HG03095 (cell line): ENCODE results near the gene SSC4D.
"Not testable (repeated sequence)": the region's sequence is repeated elsewhere in the genome, so short reads cannot be mapped to it uniquely, and the experiment has no call there.

Source experiments
- ATAC-seq: cut with Tn5 transposase; IDR thresholded peaks from one replicate; pipeline ENCODE4 v1.9.1; 2021; ENCODE audit warnings: moderate library complexity; ENCODE audit not compliant: unreplicated experiment

The SSC4D gene

DNA sequence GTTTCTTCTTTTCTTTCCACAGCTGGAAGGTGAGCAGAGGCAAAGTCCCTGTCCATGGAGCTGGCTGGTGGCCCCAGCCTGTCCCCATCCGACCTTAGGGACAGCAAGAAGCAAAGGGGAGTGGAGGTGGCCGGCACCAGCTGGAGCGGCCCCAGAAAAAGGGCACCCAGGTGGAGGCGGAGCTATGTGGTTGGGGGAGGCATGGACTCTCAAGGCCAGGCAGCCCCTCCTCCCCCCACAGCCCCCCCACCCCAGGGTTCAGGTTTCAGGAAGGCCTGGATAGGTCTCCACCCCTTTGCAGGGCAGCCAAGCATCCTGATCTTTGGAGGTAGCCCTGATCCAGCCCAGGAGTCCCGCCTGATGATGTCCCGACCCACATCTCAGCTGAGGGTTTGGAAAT is at the start of gene SSC4D:
Gene SSC4D (minus strand): TSS at position 161 of the 400 bp plus-strand sequence. CDS start 5,258 bp downstream, outside the sequence.
- ATAC-seq: no peak

DNA sequence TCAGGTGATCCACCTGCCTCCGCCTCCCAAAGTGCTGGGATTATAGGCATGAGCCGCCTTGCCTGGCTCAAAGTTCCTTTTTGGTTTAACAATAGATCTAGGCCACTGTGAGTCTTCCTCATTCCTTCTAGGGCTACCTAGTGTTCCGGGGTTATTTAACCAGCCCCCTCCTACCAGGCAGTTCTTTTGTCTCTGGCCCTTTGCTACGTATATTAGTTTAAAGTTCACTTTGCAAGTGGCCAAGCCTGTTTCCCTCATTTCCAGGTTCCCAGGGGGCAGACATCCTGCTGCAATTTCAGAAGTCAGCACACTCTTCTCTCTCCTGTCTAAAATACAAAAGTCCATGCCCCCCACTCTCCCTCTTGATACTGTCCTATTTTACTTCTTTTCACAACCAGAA is 49.0 kb upstream of the SSC4D start:
- ATAC-seq: not testable (repeated sequence)

GRCh38 chr7:76457017-76457416 is 47.5 kb upstream of the SSC4D start:
- ATAC-seq: not testable (repeated sequence)

DNA sequence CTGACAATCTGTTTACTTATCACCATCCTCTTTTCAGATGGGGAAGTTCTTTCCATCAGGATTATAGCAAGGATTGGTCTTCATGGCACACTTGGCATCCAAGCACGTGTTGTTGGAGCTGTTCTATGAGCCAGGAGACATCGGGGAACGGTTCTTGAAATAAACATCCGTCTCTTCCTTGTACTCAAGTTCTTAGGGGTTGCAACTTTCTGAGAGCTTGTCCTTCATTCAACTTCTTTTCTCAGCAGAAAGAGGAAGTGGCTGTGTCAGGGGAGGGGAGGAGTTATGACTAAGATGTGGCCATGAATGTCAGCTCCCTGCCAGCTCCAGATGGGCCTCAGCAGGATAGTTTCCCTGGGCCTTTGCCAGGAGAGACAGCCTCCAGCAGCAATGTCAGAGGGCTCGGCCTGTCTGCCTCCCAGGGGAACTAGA is 36.1 kb upstream of the SSC4D start:
- peak; percentile 80 for ATAC-seq

DNA sequence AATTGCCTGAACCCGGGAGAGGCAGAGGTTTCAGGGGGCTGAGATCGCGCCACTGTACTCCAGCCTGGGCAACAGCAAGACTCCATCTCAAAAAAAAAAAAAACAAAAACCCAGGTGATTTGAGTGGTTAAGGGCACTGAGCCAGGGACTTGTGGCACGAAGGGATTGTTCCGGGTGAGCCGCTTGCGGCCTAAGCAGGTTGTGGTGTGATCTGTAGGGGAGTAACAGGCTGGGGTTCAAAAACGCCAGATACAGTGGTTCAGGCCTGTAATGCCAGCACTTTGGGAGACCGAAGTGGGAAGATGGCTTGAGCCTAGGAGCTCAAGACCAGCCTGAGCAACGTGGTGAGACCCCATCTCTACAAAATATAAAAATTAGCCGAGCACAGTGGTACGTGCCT is 34.3 kb upstream of the SSC4D start:
- not testable (repeated sequence) for ATAC-seq

DNA sequence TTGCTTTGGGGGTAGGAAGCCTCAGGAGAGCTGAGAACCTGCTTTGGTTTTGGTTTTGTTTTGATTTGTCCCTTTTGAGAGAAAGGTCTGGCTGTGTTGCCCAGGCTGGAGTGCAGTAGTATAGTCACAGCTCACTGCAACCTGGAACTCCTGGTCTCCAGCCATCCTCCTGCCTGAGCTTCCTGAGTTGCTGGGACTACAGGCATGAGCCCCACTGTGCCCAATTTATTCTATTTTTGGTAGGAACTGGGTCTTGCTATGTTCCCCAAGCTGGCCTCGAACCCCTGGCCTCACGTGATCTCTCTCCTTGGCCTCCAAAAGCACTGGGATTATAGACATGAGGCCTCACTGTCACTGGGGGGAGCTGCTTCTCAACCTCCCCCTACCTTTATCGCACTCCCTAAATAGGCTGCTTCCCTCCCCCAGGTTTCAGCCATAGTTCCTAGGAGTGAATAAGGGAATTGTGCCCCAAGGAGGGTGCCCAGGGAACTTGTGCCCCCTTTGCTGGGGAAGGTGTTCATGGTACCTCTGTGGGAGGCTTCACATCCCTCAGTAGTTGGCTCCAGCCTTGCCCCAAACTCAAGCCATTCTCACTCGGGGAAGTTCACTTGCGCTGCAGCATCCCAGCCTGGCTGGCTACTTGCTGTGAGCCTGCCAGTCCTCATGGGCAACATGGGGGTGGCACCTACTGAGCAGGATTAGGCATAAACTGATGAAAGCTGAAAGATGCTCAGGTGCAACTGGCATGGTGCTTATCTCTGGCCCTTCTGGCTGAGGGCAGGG is 33.4 kb upstream of the SSC4D start:
- ATAC-seq: not testable (repeated sequence)

GRCh38 chr7:76441792-76442191 is 32.3 kb upstream of the SSC4D start:
- peak; percentile 43 for ATAC-seq

DNA sequence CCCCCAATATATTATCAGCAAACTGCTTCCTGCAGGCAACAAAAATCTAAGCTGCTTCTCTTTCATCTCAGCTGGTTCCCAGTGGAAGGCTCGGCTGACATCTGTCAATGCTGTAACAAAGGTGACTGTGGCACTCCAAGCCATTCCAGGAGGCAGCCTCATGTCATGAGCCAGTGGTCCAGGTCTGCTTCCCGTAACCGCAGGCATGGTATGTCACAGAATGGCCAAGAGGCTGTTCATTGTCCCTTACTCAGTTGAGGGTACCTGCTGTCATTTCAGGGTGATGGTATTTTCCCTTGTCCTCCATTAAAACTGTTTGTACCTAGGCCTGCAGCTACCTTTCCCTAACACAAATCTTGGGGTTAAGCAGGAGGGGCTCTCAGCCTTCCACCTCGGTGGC is 30.9 kb upstream of the SSC4D start:
- ATAC-seq: not testable (repeated sequence)

- not testable (repeated sequence) for ATAC-seq
Observed at GRCh38 chr7:76439120-76439888, 29.8 kb upstream of the SSC4D start.

DNA sequence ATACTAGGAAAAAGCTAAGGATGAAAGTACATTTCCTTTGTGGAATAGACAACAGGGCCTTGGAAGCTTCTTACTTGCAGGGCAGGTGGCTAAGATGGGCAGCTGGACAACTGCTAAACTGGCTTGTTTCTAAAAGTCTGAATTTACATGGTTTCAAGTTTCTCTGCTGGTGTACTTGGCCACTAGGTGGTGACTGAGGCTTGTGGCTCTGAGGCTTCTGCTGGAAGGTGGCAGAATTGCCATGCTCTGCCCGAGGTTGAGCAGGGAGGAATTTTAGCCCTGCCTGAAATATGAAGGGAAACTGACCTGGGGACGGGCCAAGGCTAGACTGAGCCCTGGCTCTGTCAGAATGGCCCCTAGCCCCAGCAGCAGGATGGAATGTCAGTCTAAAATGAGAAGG is 28.4 kb upstream of the SSC4D start:
- ATAC-seq: peak; percentile 44

GRCh38 chr7:76430836-76431235 is 21.3 kb upstream of the SSC4D start:
- ATAC-seq: no peak

DNA sequence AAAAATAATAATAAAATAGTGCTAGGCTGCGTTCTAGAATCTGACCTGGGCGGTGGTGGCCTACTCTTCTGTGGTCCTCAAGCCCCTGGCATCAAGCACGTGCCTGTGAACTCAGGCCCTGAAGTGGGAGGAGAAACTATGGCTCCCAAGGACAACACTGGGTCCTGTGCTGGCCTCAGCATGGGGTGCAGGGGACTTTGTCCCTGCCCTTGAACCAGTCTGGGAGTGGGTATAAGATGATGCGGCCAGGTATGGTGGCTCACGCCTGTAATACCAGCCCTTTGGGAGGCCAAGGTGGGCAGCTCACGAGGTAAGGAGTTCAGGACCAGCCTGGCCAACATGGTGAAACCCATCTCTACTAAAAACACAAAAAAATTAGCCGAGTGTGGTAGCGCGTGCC is 20.7 kb upstream of the SSC4D start:
- ATAC-seq: no peak

DNA sequence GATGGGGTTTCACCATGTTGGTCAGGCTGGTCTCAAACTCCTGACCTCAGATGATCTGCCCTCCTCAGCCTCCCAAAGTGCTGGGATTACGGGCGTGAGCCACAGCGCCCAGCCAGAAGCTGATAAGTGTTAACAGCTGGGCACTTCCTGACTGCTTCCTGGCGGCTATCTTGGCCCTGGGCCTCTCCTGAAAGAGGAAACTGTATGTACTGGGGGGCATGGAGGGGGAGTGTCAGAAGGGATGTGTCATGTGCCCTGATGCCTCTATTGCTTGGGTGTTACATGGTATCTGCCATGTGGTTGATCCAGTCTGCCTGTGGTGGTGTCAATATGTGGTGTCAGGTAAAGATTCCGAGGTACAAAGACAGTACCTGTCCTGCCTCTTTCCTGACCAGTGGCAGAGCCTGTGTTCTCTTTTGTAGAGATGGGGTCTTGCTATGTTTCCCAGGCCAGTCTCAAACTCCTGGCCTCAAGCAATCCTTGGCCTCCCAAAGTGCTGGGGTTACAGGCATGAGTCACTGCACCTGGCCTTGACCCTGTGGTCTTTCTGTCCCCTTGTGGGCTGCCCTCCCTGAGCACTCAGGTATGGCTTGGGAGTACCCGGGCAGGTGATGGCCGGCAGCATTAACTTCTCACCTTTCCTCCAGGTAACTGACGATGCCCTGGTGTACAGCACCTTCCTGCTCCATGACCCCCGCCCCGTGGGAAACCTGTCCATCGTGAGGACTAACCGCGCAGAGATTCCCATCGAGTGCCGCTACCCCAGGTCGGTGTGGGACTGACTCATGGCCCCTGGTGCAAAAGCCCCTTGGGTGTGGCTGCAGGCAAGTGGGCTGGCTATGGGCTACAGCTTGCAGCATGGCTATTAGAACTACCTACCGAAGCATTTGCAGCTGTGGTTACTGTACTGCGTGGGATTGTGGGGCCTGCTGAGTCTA is 19.6 kb upstream of the SSC4D start:
- no peak for ATAC-seq

GRCh38 chr7:76428149-76428823 is 18.8 kb upstream of the SSC4D start:
- ATAC-seq: no peak

GRCh38 chr7:76427635-76428034 is 18.1 kb upstream of the SSC4D start:
- no peak for ATAC-seq

- ATAC-seq: no peak
Observed at GRCh38 chr7:76426246-76426645, 16.7 kb upstream of the SSC4D start.

DNA sequence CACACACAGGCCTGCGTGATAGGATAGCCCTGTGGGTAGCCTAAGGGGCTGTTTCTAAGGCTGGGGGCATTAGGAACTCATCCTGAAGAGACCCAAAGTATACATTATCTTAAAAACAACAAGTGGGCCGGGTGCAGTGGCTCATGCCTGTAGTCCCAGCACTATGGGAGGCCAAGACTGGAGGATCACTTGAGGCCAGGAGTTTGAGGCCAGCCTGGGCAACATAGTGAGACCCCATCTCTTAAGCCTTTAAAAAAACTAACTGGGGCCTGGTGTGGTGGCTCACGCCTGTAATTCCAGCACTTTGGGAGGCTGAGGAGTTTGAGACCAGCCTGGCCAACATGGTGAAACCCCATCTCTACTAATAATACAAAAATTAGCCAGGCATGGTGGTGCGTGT is 16.1 kb upstream of the SSC4D start:
- ATAC-seq: not testable (repeated sequence)

DNA sequence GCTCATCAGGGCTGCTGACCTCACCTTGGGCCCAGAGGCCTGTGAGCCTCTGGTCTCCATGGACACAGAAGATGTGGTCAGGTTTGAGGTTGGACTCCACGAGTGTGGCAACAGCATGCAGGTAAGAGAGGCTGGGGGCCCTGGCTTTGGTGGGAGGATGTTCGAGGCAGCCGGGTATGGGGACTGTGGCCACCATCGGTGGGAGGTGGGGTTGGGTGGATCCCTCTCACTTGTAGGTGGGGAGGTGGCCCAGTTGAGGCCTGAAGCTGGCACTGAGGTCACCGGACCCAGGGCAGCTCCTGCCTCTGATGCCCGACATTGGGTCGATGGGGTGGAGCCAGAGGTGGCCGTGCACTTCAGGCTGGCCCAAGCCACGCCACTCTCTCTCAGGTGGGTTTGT is 15.7 kb upstream of the SSC4D start:
- ATAC-seq: no peak

GRCh38 chr7:76424413-76425111 is 15.1 kb upstream of the SSC4D start, which contains the start of gene ZP3:
TSS of gene ZP3 (plus strand) at chr7:76424950. CDS start at chr7:76424965, 15 bp downstream.
- ATAC-seq: no peak
